HAP-1 (cell line): ENCODE results near the gene APEX1.

Experiments
- DNase-seq, 2 experiments: peaks; one replicate each; pipeline ENCODE4 v3.0.0-alpha.2; 2016 to 2020; ENCODE audit warnings: low spot score in 2 of 2
- H3K27me3 ChIP-seq: fragments of 250-450 bp; sonication (Bioruptor Pico); 2 replicates; pipeline ENCODE4 v1.5.1; 2020; ENCODE audit warnings: low read depth, mild to moderate bottlenecking, moderate library complexity
- H3K36me3 ChIP-seq: fragments of 250-450 bp; sonication (Bioruptor Pico); replicated peaks from 2 replicates; pipeline ENCODE4 v1.5.1; 2020; ENCODE audit warnings: mild to moderate bottlenecking
- H3K4me1 ChIP-seq: fragments of 250-450 bp; sonication (Bioruptor Pico); 2 replicates; pipeline ENCODE4 v1.5.1; 2020; ENCODE audit warnings: mild to moderate bottlenecking
- H3K4me3 ChIP-seq: fragments of 250-450 bp; sonication (Bioruptor Pico); 2 replicates; pipeline ENCODE4 v1.5.1; 2020; ENCODE audit warnings: mild to moderate bottlenecking, moderate library complexity
- H3K9me3 ChIP-seq: fragments of 250-450 bp; sonication (Bioruptor Pico); 2 replicates; pipeline ENCODE4 v1.5.1; 2020; ENCODE audit warnings: mild to moderate bottlenecking, moderate library complexity
- in situ Hi-C: fragments of 300-500 bp; cut with MboI; formaldehyde crosslinking; loops from 3 replicates; pipeline ENCODE4 v1.14.3; 2020; ENCODE audit warnings: low sequenced_read_pairs, inconsistent platforms, mixed read lengths

APEX1 gene

DNA sequence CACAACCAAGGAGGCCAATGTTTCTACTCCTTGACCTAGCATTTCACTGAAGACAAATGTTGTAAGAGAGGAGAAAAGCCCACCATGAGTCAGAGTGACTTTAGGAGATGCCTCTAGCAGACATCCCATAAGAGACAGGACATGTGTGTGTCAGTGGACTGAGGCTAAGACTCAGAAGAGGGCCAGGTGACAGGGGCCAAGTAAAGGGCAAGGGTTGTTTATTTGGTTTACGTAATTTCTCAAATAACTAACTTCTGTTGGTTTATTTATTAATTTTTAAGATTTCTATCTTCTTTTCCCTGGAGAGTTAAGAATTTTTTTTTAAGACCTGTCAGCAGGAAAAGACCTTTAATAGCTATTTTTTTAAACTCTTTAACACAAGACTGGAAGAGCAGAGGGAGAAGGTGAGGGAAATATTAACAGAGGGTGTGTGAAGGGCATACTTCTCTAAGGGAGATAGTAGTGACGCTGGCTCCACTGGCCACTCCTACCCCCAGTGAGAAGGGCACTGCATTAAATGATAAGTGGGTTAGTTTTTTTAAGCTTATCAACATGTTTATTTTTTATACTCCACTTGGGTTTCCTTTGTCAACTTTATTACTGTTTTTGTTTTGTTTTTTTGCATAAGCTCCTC is 17.6 kb downstream of the APEX1 start:
- in situ Hi-C loops: no loop called here
- Histone ChIP-seq H3K4me1 (no peaks in the 10 kb centered on the region; the same call in none of the 2 replicates), H3K4me3 (no peak overlapping the region), H3K27me3 (no peaks in the 10 kb centered on the region), H3K36me3 (peaks cover 62% of the 10 kb centered on the region), H3K9me3 (no peaks in the 10 kb centered on the region)
- DNase-seq: no peak

DNA sequence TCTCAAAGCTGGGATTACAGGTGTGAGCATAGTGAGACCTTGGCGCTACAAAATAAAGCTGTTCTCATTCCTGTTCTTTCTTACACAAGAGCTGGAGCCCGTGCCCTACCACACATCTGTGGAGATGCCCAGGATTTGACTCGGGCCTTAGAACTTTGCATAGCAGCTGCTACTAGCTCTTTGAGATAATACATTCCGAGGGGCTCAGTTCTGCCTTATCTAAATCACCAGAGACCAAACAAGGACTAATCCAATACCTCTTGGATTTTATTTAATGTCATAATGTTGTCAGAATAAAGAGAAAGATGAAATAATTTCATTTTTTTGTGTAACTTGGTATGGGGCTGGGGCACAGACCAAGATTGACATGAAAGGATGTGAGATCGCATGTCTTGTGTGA is 21.8 kb downstream of the APEX1 start:
- H3K4me1 ChIP-seq: no peaks in the 10 kb centered on the region
- H3K36me3 ChIP-seq: peaks cover 60% of the 10 kb centered on the region
- no peak for DNase-seq
- H3K27me3 ChIP-seq: no peaks in the 10 kb centered on the region
- in situ Hi-C loops: no loop called here
- no peaks in the 10 kb centered on the region for H3K9me3 ChIP-seq
- no peak overlapping the region for H3K4me3 ChIP-seq

DNA sequence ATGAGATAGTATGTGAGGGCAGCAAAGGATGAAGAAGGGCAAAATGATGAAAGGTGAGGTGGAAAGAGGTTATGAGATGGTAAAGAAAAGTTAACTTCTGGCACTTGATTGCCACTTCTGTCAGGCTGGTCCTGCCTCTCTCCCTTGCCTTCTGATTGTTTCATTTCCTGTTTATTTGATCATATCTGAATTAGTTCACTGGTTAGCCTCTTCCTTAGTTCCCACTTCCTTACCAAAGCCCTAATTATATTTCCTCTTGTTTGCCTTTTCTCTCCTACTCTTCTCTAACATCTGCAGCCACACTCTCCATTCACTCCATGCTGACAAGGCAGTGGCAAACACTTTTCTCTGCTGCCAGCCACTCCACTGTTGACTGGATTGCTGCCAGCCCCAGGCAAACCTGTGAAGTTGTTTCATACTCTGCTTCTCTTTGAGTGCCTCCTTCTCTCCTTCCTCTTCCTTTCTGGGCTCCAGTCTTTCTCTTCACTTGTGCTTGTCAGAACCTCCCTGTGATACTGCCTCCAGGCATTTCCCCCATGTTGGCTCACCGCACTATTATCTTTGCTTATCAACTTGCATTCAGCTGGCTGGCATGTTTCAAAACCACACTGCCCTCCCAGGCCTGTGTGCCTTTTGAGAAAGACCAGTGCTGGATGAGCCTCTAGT is 22.3 kb downstream of the APEX1 start:
- no peak for DNase-seq
- no peak overlapping the region for H3K4me3 ChIP-seq
- H3K4me1 ChIP-seq: no peaks in the 10 kb centered on the region
- peaks cover 54% of the 10 kb centered on the region for H3K36me3 ChIP-seq
- in situ Hi-C loops: no loop called here
- H3K27me3 ChIP-seq: no peaks in the 10 kb centered on the region
- no peaks in the 10 kb centered on the region for H3K9me3 ChIP-seq

DNA sequence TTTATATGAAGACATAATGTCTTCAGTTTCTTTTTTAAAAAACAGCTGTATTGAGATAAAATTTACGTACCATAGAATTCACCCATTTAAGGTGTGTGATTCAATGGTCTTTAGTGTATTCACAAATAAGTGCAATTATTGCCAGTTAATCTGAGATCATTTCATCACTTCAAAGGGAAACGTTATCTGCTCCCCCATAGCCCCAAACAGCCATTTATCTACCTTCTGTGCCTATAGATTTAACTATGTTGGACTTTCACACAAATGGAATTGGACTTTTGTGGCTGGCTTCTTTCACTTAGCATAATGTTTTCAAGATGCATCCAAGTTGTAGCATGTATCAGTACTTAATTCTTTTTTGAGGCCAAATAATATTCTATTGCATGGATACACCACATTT is 23.9 kb downstream of the APEX1 start:
- Histone ChIP-seq H3K27me3 (no peaks in the 10 kb centered on the region), H3K4me1 (no peaks in the 10 kb centered on the region), H3K36me3 (peaks cover 39% of the 10 kb centered on the region), H3K4me3 (no peak overlapping the region), H3K9me3 (no peaks in the 10 kb centered on the region)
- in situ Hi-C loops: no loop called here
- no peak for DNase-seq

DNA sequence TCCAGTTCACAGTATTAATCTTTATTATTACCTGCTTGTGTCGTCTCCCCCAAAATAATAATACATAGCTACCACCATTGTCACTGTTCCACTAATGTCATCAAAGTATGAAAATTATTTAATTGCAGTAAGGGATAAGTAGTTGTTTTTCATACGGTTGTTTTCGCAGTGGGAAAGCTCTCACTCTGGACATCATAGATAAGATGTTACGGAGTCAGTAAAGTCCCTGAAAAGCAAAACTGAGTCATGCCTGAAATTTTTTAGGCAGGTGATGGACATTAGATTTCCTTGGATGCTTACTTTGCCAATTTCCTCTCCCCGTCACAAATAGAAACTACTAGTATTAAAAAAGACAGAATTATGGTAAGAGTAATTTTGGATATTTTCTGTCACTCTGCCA is 27.4 kb downstream of the APEX1 start:
- Histone ChIP-seq H3K4me1 (peaks cover 6% of the 10 kb centered on the region), H3K9me3 (no peaks in the 10 kb centered on the region), H3K4me3 (no peak overlapping the region), H3K27me3 (no peaks in the 10 kb centered on the region), H3K36me3 (peaks cover 4% of the 10 kb centered on the region)
- in situ Hi-C loops: no loop called here
- DNase-seq: no peak

DNA sequence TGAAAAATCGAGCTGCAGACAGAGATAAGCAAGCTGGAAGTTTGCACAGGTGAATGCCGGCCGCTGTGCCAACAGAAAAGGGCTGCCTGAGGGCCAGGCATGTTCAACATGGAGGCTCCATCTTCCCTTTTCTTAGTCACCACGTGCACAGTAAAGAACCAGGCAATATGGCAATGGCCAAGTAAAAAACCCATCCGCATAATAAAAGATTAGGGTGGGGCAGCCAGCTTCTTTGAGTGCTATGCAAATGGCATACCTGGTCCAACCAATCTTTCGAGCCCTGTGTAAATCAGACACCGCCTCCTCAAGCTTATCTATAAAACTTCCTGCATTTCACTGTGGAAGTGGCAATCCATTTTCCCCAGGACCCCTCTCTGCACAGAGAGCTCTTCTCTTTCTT is 30.9 kb downstream of the APEX1 start:
- H3K4me1 ChIP-seq: peaks cover 6% of the 10 kb centered on the region
- in situ Hi-C loops: no loop called here

DNA sequence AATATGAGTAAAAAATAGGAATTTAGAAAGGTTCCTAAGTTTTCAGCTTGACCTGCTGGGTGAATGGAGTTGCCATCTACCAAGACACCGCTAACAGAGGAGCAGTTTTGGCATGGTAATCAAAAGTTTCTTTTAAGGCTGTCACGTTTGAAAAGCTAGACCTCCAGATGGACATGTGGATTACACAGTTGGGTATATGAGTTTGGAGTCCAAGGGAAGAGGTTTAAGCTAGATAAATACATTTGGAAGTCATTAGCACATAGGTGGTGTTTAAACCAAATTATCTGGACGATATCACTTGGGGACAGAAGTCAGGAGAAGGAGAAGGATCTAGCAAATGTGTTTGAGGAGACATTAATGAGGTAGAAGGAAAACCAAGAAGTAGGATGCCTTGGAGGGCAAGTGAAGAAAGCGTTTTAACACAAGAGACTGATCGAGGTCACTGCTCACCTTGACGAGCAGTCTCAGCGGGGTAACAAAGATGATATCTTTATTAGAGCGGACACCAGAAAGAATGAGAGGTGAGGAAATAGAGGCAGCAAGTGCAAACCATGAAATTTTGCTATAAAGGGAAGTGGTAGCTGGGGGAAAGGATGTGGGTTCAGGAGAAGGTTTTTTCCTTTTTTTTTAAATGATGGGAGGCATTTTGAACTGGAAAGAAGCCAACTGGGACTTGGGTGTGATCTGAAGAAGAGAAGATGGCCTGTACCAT is 31.8 kb downstream of the APEX1 start:
- Histone ChIP-seq H3K4me1 (peaks cover 6% of the 10 kb centered on the region), H3K27me3 (no peaks in the 10 kb centered on the region), H3K4me3 (no peak overlapping the region), H3K9me3 (no peaks in the 10 kb centered on the region), H3K36me3 (no peaks in the 10 kb centered on the region)
- in situ Hi-C loops: no loop called here
- DNase-seq: no peak

More for the DNA sequence above, 30.9 kb downstream of the APEX1 start:
- Histone ChIP-seq H3K36me3 (no peaks in the 10 kb centered on the region), H3K9me3 (no peaks in the 10 kb centered on the region), H3K4me3 (no peak overlapping the region), H3K27me3 (no peaks in the 10 kb centered on the region)
- DNase-seq: peak; percentile 38 to 43

DNA sequence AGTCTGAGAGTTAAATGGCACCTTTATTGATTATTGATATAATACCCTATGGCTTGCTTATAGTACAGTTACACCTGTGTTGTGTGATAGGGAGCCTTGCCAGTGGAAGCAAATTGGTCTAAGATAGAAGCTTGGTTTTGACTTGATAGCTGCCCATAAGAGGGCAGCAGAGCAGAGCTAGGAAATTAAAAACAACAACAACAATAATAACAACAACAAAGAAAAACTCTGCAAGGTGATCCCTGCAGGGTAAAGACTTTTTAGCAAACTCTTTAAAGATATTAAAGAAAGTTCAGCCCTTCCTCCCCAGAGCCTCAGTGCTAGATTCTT is 32.3 kb downstream of the APEX1 start:
- peaks cover 6% of the 10 kb centered on the region for H3K4me1 ChIP-seq

DNA sequence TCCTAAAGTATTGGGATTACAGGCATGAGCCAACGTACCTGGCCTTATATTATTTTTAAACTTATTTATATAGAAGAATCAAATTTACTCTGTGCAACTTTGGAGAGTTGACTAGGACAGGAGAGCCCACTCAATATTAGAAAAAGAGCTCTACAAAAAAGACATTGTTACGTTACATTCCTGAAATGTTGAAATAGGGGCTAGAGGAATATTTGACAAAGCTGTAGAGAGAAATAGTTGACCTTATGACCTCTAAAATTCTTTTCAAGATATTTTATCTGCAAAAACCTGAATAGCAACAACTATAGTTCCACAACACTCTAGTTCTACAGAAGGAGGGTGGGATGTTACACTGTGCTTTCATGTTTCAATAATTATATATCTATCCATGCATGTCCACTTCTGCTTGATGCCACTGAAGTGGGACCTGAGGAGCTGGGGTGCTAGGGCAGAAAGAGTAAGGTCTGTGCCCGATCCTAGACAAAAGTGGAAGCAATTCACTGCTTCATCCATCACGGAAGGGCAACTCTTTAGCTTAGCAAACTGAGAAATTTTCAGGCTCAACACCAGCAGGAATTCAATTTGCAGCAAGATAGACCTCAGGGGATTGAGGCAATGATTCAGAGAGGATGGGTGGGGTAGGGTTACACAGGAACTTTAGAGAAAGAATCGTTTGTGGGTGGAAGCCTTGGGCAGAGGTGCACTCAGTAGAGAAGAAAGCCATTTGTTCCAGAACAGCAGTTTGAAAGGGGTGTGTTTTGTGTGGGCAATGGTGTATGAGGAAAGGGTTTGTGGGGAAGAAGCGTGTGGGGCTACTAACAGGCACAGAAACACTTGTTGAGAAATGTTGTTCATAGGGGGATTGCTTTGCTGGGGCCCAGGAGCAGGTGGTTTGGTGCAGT is 34.3 kb downstream of the APEX1 start:
- no peaks in the 10 kb centered on the region for H3K27me3 ChIP-seq
- H3K4me1 ChIP-seq: peaks cover 6% of the 10 kb centered on the region
- DNase-seq: no peak
- in situ Hi-C loops: no loop called here
- no peaks in the 10 kb centered on the region for H3K9me3 ChIP-seq
- no peak overlapping the region for H3K4me3 ChIP-seq
- H3K36me3 ChIP-seq: no peaks in the 10 kb centered on the region

More for the DNA sequence above, 32.3 kb downstream of the APEX1 start:
- in situ Hi-C loops: no loop called here
- H3K27me3 ChIP-seq: no peaks in the 10 kb centered on the region
- no peaks in the 10 kb centered on the region for H3K9me3 ChIP-seq
- H3K36me3 ChIP-seq: no peaks in the 10 kb centered on the region
- DNase-seq: no peak
- H3K4me3 ChIP-seq: no peak overlapping the region

DNA sequence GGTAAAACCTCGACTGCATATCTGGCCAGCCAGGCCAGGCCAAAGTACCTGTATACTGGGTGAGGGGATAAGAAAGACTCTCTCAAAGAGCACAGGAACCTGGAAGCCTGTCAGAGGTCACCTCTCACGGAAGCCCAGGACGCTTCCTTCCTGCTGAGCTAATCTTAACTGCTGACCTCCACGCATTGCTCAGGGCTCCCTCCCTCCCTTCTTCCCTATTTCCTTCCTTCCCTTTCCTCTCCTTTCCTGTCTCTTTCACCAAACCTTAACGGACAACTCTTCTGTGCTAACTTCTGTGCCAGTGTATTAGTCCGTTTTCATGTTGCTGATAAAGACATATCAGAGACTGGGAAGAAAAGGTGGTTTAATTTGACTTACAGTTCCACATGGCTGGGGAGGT is 35.5 kb downstream of the APEX1 start:
- no peak overlapping the region for H3K4me3 ChIP-seq
- no peaks in the 10 kb centered on the region for H3K9me3 ChIP-seq
- in situ Hi-C loops: no loop called here
- H3K4me1 ChIP-seq: peaks cover 6% of the 10 kb centered on the region
- no peaks in the 10 kb centered on the region for H3K36me3 ChIP-seq
- no peaks in the 10 kb centered on the region for H3K27me3 ChIP-seq
- no peak for DNase-seq

DNA sequence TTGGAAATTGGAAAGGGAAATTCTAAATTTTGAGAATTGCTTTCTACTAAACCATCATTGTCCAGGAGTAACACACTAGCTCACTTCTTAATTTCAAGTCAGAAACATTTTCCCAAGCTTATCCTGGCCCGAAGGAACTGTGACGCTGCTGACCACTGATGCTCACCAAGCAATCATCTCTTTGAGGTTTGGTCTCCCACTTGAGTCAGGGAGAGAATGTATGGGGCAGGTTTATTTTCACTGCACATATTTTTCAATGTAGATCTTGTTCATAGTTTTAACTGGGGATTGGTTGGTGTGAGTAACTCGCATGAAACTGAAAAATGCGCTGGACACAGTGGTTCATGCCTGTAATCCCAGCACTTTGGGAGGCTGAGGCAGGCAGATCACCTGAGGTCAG is 37.5 kb downstream of the APEX1 start:
- DNase-seq: no peak
- H3K36me3 ChIP-seq: no peaks in the 10 kb centered on the region
- H3K4me3 ChIP-seq: no peak overlapping the region
- H3K27me3 ChIP-seq: no peaks in the 10 kb centered on the region
- in situ Hi-C loops: no loop called here
- no peaks in the 10 kb centered on the region for H3K9me3 ChIP-seq
- no peaks in the 10 kb centered on the region for H3K4me1 ChIP-seq

DNA sequence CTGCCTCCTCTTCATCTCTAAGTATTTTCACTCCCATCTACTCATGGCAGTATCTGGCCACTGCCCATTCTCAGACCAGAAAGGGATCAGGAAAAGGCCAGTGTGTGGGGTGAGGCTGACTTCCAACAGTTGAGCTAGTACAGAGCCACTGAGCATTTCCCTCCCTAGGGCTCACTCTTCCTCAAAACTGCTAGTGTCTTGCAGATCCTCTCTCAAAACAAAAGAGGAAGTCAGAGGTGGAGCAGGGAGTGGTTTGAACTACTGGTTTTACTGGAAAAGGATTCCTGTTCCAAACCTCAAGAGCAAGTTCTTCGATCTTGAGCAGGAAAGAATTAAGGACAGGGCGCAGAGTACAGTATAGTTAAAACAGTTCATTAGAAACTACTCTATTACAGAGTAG is 38.6 kb downstream of the APEX1 start:
- no peaks in the 10 kb centered on the region for H3K27me3 ChIP-seq
- H3K9me3 ChIP-seq: no peaks in the 10 kb centered on the region
- no peaks in the 10 kb centered on the region for H3K4me1 ChIP-seq
- in situ Hi-C loops: no loop called here
- H3K4me3 ChIP-seq: no peak overlapping the region
- no peaks in the 10 kb centered on the region for H3K36me3 ChIP-seq
- DNase-seq: no peak

DNA sequence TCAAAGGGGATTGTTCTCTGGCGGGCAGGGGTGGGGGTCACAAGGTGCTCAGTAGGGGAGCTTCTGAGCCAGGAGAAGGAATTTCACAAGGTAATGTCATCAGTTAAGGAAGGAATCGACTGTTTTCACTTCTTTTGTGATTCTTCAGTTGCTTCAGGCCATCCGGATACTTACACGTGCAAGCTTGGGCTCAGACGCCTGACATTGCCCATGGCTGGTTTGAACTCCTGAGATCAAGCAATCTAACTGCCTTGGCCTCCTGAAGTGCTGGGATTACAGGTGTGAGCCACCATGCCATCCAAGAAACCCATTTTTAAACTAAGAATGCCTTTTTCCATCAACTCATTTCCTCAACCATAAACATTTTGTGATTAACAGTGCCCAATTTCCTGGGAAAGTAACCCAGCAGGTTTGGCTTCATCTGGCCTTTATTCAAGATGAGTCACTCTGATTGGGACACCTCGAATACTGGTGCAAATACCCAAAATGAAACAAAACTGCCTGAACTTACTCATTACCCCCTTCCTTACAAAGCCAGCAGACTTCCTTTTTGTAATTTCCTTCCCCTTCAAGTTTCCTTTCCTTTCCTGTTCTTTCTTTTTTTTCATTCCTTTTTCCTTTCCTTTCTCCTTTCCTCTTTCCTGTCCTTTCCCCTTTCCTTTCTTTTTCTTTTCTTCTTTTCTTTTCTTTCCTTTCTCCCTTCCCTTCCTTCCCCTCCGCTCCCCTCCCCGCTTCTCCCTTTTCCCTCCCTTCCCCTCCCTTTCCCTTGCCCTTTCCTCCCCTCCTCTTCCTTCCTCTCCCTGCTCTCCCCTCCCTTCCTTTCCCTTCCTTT is 40.1 kb downstream of the APEX1 start:
- no peak for DNase-seq
- H3K9me3 ChIP-seq: no peaks in the 10 kb centered on the region
- no peaks in the 10 kb centered on the region for H3K36me3 ChIP-seq
- in situ Hi-C loops: no loop called here
- H3K4me3 ChIP-seq: no peak overlapping the region
- no peaks in the 10 kb centered on the region for H3K27me3 ChIP-seq
- no peaks in the 10 kb centered on the region for H3K4me1 ChIP-seq
